GM18951 (cell line): ENCODE results near the gene COPZ1.
"Not testable (repeated sequence)": the region's sequence is repeated elsewhere in the genome, so short reads cannot be mapped to it uniquely, and the experiment has no call there.

Experiments used
- POLR2A ChIP-seq: IDR thresholded peaks from 4 replicates; pipeline ENCODE4 v1.6.1; 2011; ENCODE audit warnings: mild to moderate bottlenecking; ENCODE audit not compliant: insufficient read length, insufficient read depth; ENCODE audit errors: extremely low read depth
- in situ Hi-C: fragments of 300-500 bp; cut with MboI; formaldehyde crosslinking; loops from one replicate; pipeline ENCODE4 v1.12.0; 2022; ENCODE audit warnings: low sequenced_read_pairs, mixed read lengths, inconsistent platforms; ENCODE audit not compliant: unreplicated experiment

The COPZ1 gene, protein sequence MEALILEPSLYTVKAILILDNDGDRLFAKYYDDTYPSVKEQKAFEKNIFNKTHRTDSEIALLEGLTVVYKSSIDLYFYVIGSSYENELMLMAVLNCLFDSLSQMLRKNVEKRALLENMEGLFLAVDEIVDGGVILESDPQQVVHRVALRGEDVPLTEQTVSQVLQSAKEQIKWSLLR

DNA sequence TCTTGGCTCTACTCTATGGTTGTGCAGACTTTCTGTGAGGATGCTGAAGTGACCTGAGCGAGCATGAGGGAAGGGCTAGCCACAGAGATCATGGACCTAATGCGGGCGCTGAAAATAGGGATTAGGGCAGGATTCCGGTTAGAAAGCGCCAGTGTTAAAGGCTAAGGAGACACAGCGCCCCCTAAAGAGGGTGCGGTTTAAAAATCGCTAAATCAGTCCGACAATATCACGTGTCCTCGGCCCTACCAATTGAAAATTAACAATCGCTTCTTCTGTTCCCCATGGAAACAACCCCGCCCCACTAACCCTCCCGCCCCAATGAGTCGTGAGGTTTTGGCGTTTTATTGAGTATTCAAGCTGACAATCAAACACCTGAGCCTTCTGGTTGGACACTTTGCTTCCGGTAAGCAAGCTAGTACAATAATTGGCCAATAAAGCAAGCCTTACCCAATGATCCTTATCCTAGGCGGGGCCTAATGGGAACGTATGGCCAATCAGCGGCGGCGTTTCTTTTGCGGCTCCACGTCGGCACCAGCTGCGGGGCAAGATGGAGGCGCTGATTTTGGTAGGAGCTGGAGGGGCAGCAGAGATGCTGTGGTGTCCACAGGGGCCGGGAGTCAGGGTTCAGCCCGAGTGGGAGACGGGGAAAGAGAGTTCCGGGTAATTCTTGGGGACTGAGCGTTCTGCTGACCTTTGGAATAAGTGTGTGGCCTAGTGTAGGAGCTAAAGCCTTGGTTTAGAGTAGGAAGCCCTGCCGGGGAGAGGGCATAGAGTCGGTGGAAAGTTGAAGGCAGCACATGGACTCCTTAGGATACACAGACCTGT is at the start of gene COPZ1:
TSS of gene COPZ1 (plus strand) at position 515 of the 825 bp plus-strand sequence. CDS start at position 548, 33 bp downstream.
- in situ Hi-C loops: no loop called here

DNA sequence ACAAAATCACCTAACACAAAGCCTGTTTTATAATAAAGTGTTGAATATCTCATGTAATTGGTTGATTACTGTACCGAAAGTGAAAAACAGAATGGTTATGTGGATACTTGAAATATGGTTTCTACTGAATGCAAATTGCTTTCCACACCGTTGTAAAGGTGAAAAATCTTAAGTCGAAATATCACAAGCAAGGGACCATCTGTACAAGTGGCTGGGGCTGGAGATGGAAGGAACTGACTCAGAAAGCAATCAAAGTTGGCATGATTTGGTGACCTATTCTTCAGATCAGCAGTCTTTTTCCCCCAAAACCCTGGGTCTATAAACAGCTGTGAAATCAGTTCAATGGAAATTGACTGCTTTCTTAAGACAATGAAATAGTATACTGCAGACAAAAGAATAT is 48.6 kb upstream of the COPZ1 start:
- no peak for TF ChIP-seq POLR2A
- in situ Hi-C loops: no loop called here

More for the DNA sequence above, at the start of gene COPZ1:
- TF ChIP-seq POLR2A: peak; percentile 75

DNA sequence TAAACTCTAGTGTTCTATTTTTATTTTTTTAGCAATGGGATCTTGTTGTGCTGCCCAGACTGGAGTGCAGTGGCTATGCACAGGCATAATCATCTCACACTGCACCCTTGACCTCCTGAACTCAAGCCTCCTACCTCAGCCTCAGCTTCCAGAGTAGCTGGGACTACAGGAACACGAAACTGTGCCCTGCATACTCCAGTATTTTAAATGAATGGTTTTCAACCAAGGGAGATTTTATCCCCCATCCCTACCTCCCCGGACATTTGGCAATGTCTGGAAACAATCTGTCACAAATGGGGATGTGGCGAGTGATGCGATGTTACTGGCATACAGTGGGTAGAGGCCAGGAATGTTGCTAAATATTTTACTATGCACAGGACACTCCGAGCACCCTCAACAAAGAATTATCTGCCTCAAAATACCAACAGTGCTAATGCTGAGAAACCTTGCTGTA is 47.1 kb upstream of the COPZ1 start:
- in situ Hi-C loops: no loop called here
- peak; percentile 20 for TF ChIP-seq POLR2A

DNA sequence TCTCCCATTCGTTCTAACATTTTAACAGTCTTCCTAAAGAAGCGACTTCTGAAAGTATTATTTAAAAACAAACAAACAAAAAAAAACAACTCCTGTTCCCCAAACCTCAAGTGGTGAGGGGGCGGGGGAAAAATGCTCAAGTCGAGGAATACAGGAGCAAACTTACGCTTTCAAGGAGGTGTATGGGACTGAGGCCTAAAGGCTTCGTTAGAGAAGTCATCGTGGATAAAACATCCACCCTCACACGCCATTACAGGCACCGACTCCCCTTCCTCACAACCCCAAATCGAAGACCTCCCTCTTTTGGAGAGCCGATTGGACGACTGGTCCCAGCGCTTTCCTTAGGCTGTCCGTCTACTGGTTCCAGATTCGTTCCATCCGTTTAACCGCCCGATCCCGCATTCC is 45.7 kb upstream of the COPZ1 start:
- TF ChIP-seq POLR2A: no peak
- in situ Hi-C loops: no loop called here

DNA sequence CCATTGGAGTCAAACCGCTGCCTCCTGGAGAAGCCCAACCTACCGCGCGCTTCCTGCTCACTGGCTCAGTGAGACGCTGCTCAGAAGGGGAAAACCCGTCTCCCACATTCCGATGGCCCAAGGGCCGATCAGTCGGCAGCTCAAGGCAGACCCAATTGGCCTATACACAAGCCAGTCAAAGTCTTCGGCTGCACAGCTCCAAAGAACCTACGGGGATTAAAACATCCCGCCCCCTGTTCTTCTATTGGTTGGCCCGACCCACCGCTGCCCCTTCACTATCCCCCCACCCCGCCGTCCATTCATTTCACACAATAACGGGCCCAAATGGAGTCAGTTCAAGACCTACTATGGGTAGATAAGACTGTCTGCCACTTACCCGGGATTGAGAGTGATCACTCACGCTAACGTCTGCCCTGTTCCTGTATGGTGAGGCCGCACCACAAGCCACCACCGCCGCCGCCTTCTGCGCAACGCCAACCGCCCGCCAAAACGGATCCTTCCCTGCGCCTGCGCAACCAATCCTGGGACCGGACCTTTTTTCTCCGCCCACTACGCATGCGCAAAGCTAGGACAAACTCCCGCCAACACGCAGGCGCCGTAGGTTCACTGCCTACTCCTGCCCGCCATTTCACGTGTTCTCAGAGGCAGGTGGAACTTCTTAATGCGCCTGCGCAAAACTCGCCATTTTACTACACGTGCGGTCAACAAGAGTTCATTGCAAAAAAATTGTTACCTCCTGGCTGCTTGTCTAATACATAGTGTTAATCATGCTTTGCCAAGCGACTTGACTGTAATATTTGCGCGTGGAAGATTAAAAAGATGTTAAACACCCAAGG is 45.1 kb upstream of the COPZ1 start, which contains the start of gene CBX5:
TSS of gene CBX5 (minus strand) at position 491 of the 836 bp plus-strand sequence. CDS start 22,472 bp downstream, outside the sequence.
- in situ Hi-C loops: no loop called here
- TF ChIP-seq POLR2A: peak; percentile 77

DNA sequence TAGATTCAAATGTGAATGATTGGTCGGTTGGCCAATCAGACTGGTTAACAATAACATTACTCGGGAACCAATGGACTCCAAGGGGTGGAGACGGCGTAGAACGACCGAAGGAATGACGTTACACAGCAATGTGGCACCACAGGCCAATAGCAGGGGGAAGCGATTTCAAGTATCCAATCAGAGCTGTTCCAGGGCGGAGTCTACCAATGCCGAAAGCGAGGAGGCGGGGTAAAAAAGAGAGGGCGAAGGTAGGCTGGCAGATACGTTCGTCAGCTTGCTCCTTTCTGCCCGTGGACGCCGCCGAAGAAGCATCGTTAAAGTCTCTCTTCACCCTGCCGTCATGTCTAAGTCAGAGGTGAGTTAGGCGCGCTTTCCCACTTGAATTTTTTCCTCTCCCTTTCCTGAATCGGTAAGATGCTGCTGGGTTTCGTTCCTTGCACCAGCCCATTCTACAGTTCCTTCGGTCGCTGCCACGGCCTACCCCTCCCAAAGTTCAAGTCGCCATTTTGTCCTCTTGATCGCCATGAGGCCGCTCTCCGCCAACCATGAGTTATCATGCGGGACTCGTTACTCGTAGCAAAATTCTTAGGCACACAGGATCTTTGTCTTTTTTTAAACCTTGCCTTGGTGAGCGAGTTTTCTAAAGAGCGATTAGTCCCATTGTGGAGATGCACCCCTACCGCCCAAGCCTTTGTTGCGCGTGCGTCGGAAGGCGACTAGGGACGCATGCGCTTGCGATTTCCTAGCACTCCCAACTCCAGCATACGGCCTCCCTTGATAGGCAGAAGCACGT is 44.3 kb upstream of the COPZ1 start, which contains the start of gene HNRNPA1:
TSS of gene HNRNPA1 (plus strand) at position 259 of the 793 bp plus-strand sequence. CDS start at position 341, 82 bp downstream.
- in situ Hi-C loops: no loop called here
- TF ChIP-seq POLR2A: peak; percentile 98

DNA sequence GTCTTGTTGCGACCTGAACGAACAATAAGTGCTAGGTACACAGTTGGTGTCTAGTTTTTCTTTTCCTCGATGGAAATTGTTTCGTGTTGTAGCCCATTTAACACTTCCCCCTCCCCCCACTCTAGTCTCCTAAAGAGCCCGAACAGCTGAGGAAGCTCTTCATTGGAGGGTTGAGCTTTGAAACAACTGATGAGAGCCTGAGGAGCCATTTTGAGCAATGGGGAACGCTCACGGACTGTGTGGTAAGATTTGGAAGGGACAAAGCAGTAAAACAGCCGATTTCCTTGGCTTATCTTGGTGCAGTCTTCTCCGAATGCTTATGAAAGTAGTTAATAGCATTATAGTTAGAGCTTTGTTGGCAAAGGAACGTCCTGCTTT is 43.7 kb upstream of the COPZ1 start:
- in situ Hi-C loops: not testable (repeated sequence)

DNA sequence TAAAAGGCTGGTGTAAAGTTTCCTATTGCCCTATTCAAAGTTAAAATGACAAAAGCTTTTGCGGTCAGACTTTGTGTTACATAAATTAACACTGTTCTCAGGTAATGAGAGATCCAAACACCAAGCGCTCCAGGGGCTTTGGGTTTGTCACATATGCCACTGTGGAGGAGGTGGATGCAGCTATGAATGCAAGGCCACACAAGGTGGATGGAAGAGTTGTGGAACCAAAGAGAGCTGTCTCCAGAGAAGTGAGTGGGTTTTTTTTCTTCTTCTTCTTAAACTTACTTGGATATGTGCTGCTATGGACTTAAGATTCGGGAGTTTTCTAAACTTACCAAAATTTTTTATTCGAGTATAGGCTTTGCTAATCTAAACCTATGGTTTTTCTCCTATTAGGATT is 43.2 kb upstream of the COPZ1 start:
- in situ Hi-C loops: not testable (repeated sequence)

DNA sequence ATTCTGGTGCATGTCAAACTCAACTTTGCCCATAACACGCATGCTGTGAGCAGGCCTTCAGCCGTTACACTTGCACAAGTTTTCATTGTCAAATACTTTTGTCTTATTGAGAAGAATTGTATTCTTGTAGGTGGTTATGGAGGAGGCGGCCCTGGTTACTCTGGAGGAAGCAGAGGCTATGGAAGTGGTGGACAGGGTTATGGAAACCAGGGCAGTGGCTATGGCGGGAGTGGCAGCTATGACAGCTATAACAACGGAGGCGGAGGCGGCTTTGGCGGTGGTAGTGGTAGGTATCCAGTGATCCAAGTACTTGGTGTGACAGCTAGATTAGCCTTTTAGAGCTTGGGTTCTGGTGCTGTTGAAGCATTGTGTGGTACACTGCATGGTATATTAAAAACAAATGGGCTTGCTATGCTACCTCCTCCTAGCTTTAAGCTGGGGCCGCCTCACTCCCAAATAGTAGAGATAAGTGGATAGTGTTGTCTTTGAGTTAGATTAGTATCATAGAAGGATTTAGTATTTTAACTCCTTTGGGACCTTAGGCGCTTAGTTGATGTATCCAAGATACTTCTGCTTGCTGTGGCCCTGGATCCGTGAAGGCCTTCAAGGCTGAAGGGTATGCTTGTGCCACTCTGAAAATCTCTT is 41.9 kb upstream of the COPZ1 start:
- in situ Hi-C loops: no loop called here
- peak; percentile 20 for TF ChIP-seq POLR2A

DNA sequence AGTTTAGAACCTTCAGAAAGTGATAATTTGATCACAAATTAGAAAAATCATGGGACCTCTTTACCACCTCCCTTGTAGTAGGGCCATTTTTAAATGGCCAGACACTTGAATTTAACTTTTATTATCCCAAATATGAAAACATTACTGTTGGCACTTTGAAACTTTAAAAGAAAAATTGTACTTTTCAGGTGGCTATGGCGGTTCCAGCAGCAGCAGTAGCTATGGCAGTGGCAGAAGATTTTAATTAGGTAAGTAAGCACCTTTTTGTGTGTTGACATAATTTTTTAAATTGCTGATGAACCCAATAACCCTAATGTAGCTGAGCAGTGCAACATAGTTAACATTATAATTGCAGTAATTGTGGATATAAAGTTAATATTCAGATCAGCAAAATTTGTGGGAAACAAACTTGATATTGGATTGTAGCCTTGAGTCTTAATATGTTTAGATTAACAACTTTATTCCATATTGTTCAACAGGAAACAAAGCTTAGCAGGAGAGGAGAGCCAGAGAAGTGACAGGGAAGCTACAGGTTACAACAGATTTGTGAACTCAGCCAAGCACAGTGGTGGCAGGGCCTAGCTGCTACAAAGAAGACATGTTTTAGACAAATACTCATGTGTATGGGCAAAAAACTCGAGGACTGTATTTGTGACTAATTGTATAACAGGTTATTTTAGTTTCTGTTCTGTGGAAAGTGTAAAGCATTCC is 40.7 kb upstream of the COPZ1 start:
- in situ Hi-C loops: not testable (repeated sequence)

DNA sequence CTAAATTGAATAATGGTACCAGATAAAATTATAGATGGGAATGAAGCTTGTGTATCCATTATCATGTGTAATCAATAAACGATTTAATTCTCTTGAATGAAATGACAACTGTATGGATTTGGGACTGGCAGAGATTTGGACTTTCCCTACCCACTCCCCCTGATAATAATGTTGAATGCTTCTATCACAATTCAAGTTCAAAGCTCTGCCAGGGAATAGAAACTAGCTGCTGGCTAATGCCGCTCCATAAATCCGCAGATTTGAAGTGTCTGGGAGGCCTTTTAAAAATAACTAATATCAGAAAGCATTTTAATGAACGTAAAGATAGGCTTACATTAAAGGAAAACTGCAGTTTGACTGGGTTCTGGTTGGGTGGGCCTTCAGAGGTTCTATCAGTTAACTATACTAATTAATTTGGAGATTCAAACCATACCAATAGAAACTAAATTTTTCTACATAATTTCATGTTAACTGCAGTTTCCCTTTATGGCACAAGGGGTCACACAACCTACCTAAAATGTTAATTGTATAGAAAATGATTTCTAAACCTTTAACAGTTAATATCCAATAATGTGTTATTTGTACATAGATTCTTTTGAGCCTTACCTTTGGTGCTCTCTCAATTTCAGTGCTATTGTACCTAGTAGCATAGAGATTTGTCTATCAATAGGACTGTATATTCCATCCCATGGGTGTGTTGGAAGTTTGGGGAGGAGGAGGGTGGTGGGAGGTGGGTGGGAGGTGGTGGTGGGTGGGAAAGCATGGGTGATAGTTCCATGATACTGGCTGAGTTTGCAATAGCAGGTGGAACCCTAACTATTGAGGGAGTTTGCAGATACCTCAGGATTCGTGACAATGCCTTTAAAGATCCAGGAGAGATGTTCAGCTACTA is 39.5 kb upstream of the COPZ1 start:
- no peak for TF ChIP-seq POLR2A
- in situ Hi-C loops: no loop called here
